Uterus (tissue), 4 donors: ENCODE measurements around the gene MBTPS1. TPM values are rescaled to one million over a fixed set of nuclear protein-coding genes. Genes with fewer than 3 reads are reported as not detected.

ENCODE experiments used
- DNase-seq, 2 donors: peaks; one replicate each; pipeline ENCODE4 v3.0.0-alpha.2; 2019 to 2020
- H3K27ac ChIP-seq, 2 donors: fragments of 200-600 bp; sonication (generic); 1 replicate in 1 of 2; 2 replicates in 1 of 2; pipeline ENCODE4 v1.5.1; 2016 to 2018
- H3K27me3 ChIP-seq, 2 donors: fragments of 200-600 bp; sonication (generic); one replicate each; pipeline ENCODE4 v1.5.1; 2018 to 2019; ENCODE audit warnings: control low read depth in 1 of 2
- H3K36me3 ChIP-seq, 2 donors: fragments of 200-600 bp; sonication (generic); one replicate each; pipeline ENCODE4 v1.5.1; 2019; ENCODE audit warnings: control low read depth in 1 of 2
- H3K4me1 ChIP-seq, 2 donors: fragments of 200-600 bp; sonication (generic); one replicate each; pipeline ENCODE4 v1.5.1; 2018 to 2019; ENCODE audit warnings: control low read depth in 1 of 2
- H3K4me3 ChIP-seq, 2 donors: fragments of 200-600 bp; sonication (generic); 1 replicate in 1 of 2; 2 replicates in 1 of 2; pipeline ENCODE4 v1.5.1; 2018 to 2019; ENCODE audit warnings: mild to moderate bottlenecking in 1 of 2
- H3K9me3 ChIP-seq, 2 donors: fragments of 200-600 bp; sonication (generic); one replicate each; pipeline ENCODE4 v1.5.1; 2019; ENCODE audit warnings: control low read depth in 1 of 2
- CTCF ChIP-seq, 4 experiments: fragments of 200-600 bp in 2 of 4; fragments of 450-650 bp in 2 of 4; sonication (generic) in 2 of 4; IDR thresholded peaks; one replicate each; pipeline ENCODE4 v1.5.1; 2016 to 2019; ENCODE audit warnings: antibody characterized with exemption in 4 of 4, mild to moderate bottlenecking in 2 of 4, moderate library complexity in 1 of 4
- POLR2A ChIP-seq, 2 donors: fragments of 450-650 bp; IDR thresholded peaks; one replicate each; pipeline ENCODE4 v1.6.1; 2016; ENCODE audit warnings: antibody characterized with exemption in 2 of 2, mild to moderate bottlenecking in 1 of 2, moderate library complexity in 1 of 2
- intact Hi-C: fragments of 100-400 bp; cut with DNase I; formaldehyde crosslinking; loops from one replicate; pipeline ENCODE4 v1.15.1; 2023; ENCODE audit warnings: low total_unique reads
- total RNA-seq, 4 donors: library from RNA; depleted of rRNA in 3 of 4; stranded (reverse); fragments of >200 nt in 3 of 4; gene quantifications; one replicate each; pipeline versions ENCODE4 v1.1.0 to v1.2.4, GENCODE V29; 2014 to 2023
- donor health status: DM: yes; HTN: yes; CAD: no.

Gene MBTPS1
- total RNA-seq, 4 donors from 2014 or later = 63.0 to 162 (median 112) TPM

- H3K36me3 ChIP-seq = no peaks in the 10 kb centered on the region
- H3K27ac ChIP-seq = no peak overlapping the region
- TF ChIP-seq CTCF (IDR thresholded peaks at IDR 0.05) (no peak), POLR2A (IDR thresholded peaks at IDR 0.05) (no peak)
- no peaks in the 10 kb centered on the region for H3K9me3 ChIP-seq
- H3K4me1 ChIP-seq = no peaks in the 10 kb centered on the region
- H3K4me3 ChIP-seq = no peak overlapping the region
- intact Hi-C loops = no loop called here
- no peak for DNase-seq
- no peaks in the 10 kb centered on the region for H3K27me3 ChIP-seq
Measured at GRCh38 chr16:84027625-84028024, 89.1 kb downstream of the MBTPS1 start.

DNA sequence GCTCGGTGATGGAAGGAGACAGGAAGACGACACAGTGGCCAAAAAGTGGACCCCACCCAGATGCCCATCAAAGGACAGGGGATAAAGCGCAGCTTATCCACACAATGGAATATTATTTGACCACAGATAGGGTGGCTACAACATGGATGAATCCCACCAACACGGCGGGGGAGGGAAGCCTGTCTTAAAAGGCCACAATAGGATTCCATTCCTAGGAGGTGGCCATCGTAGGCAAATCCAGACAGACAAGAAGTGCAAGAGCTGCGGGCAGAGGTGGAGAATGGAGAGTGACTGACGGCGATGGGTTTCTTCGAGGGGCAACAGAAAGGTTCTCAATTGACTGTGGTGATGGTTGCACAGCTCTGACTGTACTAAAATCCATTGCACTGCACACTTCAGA is 90.1 kb downstream of the MBTPS1 start:
- Histone ChIP-seq H3K36me3 (no peaks in the 10 kb centered on the region), H3K27ac (no peak overlapping the region), H3K27me3 (no peaks in the 10 kb centered on the region), H3K4me1 (no peaks in the 10 kb centered on the region), H3K4me3 (no peak overlapping the region), H3K9me3 (no peaks in the 10 kb centered on the region)
- intact Hi-C loops = no loop called here
- TF ChIP-seq POLR2A (IDR thresholded peaks at IDR 0.05) (no peak), CTCF (IDR thresholded peaks at IDR 0.05) (no peak)
- DNase-seq = no peak

- H3K36me3 ChIP-seq = no peaks in the 10 kb centered on the region
- H3K4me1 ChIP-seq = no peaks in the 10 kb centered on the region
- TF ChIP-seq CTCF (IDR thresholded peaks at IDR 0.05) = no peak
- no peak for TF ChIP-seq POLR2A (IDR thresholded peaks at IDR 0.05)
- no peak overlapping the region for H3K27ac ChIP-seq
- DNase-seq = no peak
- intact Hi-C loops = no loop called here
- no peaks in the 10 kb centered on the region for H3K27me3 ChIP-seq
- H3K9me3 ChIP-seq = no peaks in the 10 kb centered on the region
- no peak overlapping the region for H3K4me3 ChIP-seq
Measured at GRCh38 chr16:84024854-84025253, 91.9 kb downstream of the MBTPS1 start.

DNA sequence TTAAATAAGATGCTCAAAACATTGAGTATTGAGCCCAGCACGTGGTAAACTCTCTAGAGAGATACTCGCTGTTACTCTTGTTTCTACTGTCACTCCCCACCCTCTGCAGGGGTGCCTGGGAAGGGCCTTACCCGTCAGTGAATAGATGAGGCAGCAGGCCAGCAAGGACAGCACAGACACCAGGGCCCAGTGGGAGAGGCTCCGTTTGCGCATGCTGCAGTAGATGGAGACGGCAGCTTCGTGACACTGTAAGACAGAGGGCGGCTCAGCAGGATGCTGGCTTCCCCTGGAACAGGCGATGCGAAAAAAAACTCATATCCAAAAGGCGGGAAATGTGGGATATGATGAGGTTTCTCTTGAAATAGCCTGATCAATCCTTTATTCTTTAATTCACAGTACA is 94.1 kb downstream of the MBTPS1 start:
- Histone ChIP-seq H3K27ac (no peak overlapping the region), H3K36me3 (no peaks in the 10 kb centered on the region), H3K4me1 (no peaks in the 10 kb centered on the region), H3K4me3 (no peak overlapping the region), H3K27me3 (no peaks in the 10 kb centered on the region), H3K9me3 (no peaks in the 10 kb centered on the region)
- intact Hi-C loops = no loop called here
- no peak for DNase-seq
- TF ChIP-seq POLR2A (IDR thresholded peaks at IDR 0.05) (no peak), CTCF (IDR thresholded peaks at IDR 0.05) (no peak)

- no peaks in the 10 kb centered on the region for H3K9me3 ChIP-seq
- no peaks in the 10 kb centered on the region for H3K4me1 ChIP-seq
- H3K4me3 ChIP-seq = no peak overlapping the region
- no peak for DNase-seq
- intact Hi-C loops = no loop called here
- H3K36me3 ChIP-seq = no peaks in the 10 kb centered on the region
- no peaks in the 10 kb centered on the region for H3K27me3 ChIP-seq
- no peak overlapping the region for H3K27ac ChIP-seq
- TF ChIP-seq CTCF (IDR thresholded peaks at IDR 0.05) = no peak
- no peak for TF ChIP-seq POLR2A (IDR thresholded peaks at IDR 0.05)
Measured at GRCh38 chr16:84021488-84021887, 95.3 kb downstream of the MBTPS1 start.
